Stimulated activated CD4-positive, alpha-beta T cell treated with anti-CD3 and anti-CD28 coated beads, Interleukin-1b, Interleukin-23, amount 100 ng/mL, for 4 hours (primary cell): ENCODE results near the gene FIBP.

Source experiments
- DNase-seq, 2 donors: peaks; one replicate each; pipeline ENCODE4 v3.0.0-alpha.2; 2020; ENCODE audit warnings: low read depth in 2 of 2

FIBP gene

GRCh38 chr11:65890324-65891218 lies 2.3 kb upstream of the FIBP start, which contains the start of gene CCDC85B:
Gene CCDC85B, plus strand, starts transcription at chr11:65890673. Its CDS starts 111 bp downstream, at chr11:65890784.
- peak; percentile 98 to 99 for DNase-seq

- DNase-seq: no peak
These were observed 528 bp downstream of the FIBP start for GRCh38 chr11:65887723-65888162.

- no peak for DNase-seq
These were observed 1.2 kb downstream of the FIBP start for GRCh38 chr11:65886826-65887722.

GRCh38 chr11:65885808-65886536 lies 2.3 kb downstream of the FIBP start:
- DNase-seq: no peak

GRCh38 chr11:65885231-65885630 lies 3.0 kb downstream of the FIBP start:
- DNase-seq: no peak

GRCh38 chr11:65884716-65885092 lies 3.6 kb downstream of the FIBP start:
- peak; percentile 73 to 75 for DNase-seq

- no peak for DNase-seq
These were observed 4.2 kb downstream of the FIBP start for GRCh38 chr11:65883786-65884715.

GRCh38 chr11:65883058-65883761 lies 5.1 kb downstream of the FIBP start:
- DNase-seq: no peak

GRCh38 chr11:65882120-65883057 lies 5.9 kb downstream of the FIBP start:
- DNase-seq: no peak

GRCh38 chr11:65880844-65881421 lies 7.3 kb downstream of the FIBP start:
- no peak for DNase-seq

GRCh38 chr11:65880027-65880426 lies 8.2 kb downstream of the FIBP start:
- DNase-seq: no peak

GRCh38 chr11:65879617-65880016 lies 8.7 kb downstream of the FIBP start, which contains the start of gene CTSW:
Gene CTSW, plus strand, starts transcription at chr11:65879837. Its CDS starts 18 bp downstream, at chr11:65879855.
- no peak for DNase-seq

GRCh38 chr11:65873318-65874156 lies 14.7 kb downstream of the FIBP start:
- peak; percentile 95 to 98 for DNase-seq

GRCh38 chr11:65872586-65873317 lies 15.5 kb downstream of the FIBP start, which contains the start of gene EFEMP2:
Gene EFEMP2, minus strand, starts transcription at chr11:65872800. Its CDS starts 446 bp downstream, at chr11:65872354.
- no peak for DNase-seq

- DNase-seq: no peak
These were observed 16.3 kb downstream of the FIBP start for GRCh38 chr11:65871811-65872548.
